ENCODE results near the gene JUND. TPM values are rescaled to one million over a fixed set of nuclear protein-coding genes. Genes with fewer than 3 reads are reported as not detected.

Gene JUND
- total RNA-seq, 1 experiment from 2014 or later: 44.9 TPM

- CTCF ChIA-PET: no interaction called here
- no peak for TF ChIP-seq CTCF (IDR thresholded peaks at IDR 0.05; ENCODE audit: unreplicated experiment)
Observed at GRCh38 chr19:18264137-18264854, 17.1 kb downstream of the JUND start.

GRCh38 chr19:18263324-18264136 lies 17.9 kb downstream of the JUND start:
- no TSS peak for BruUV-seq (replicated peaks)

More at GRCh38 chr19:18264137-18264854, 17.1 kb downstream of the JUND start:
- H3K4me1 Mint-ChIP-seq (ENCODE audit: low read depth, unreplicated experiment): no peaks in the 10 kb centered on the region
- no peak overlapping the region for H3K4me3 Mint-ChIP-seq (ENCODE audit: low read depth, unreplicated experiment)
- no peak overlapping the region for H3K27ac Mint-ChIP-seq (ENCODE audit: unreplicated experiment)
- intact Hi-C loops (cut with micrococcal nuclease; ENCODE audit: unreplicated experiment): no loop called here
- no peak for DNase-seq
- no peaks in the 10 kb centered on the region for H3K9me3 Mint-ChIP-seq (ENCODE audit: low read depth, unreplicated experiment)
- peaks cover 5% of the 10 kb centered on the region for H3K36me3 Mint-ChIP-seq (ENCODE audit: insufficient read depth, unreplicated experiment)
- H3K27me3 Mint-ChIP-seq (ENCODE audit: unreplicated experiment): no peaks in the 10 kb centered on the region
- no TSS peak for BruUV-seq (replicated peaks)

GRCh38 chr19:18262917-18263316 lies 18.5 kb downstream of the JUND start:
- H3K36me3 Mint-ChIP-seq (ENCODE audit: insufficient read depth, unreplicated experiment): peaks cover 5% of the 10 kb centered on the region
- no peaks in the 10 kb centered on the region for H3K27me3 Mint-ChIP-seq (ENCODE audit: unreplicated experiment)
- BruUV-seq (replicated peaks): no TSS peak
- H3K4me1 Mint-ChIP-seq (ENCODE audit: low read depth, unreplicated experiment): no peaks in the 10 kb centered on the region
- H3K27ac Mint-ChIP-seq (ENCODE audit: unreplicated experiment): no peak overlapping the region
- intact Hi-C loops (cut with micrococcal nuclease; ENCODE audit: unreplicated experiment): no loop called here
- no peak overlapping the region for H3K4me3 Mint-ChIP-seq (ENCODE audit: low read depth, unreplicated experiment)
- no peaks in the 10 kb centered on the region for H3K9me3 Mint-ChIP-seq (ENCODE audit: low read depth, unreplicated experiment)
- no peak for DNase-seq
- TF ChIP-seq CTCF (IDR thresholded peaks at IDR 0.05; ENCODE audit: unreplicated experiment): no peak
- CTCF ChIA-PET: no interaction called here

More at GRCh38 chr19:18263324-18264136, 17.9 kb downstream of the JUND start:
- intact Hi-C loops (cut with micrococcal nuclease; ENCODE audit: unreplicated experiment): no loop called here
- no peak for DNase-seq
- Mint-ChIP-seq H3K4me3 (ENCODE audit: low read depth, unreplicated experiment) (no peak overlapping the region), H3K27me3 (ENCODE audit: unreplicated experiment) (no peaks in the 10 kb centered on the region), H3K27ac (ENCODE audit: unreplicated experiment) (no peak overlapping the region), H3K4me1 (ENCODE audit: low read depth, unreplicated experiment) (no peaks in the 10 kb centered on the region), H3K36me3 (ENCODE audit: insufficient read depth, unreplicated experiment) (peaks cover 5% of the 10 kb centered on the region), H3K9me3 (ENCODE audit: low read depth, unreplicated experiment) (no peaks in the 10 kb centered on the region)
- no peak for TF ChIP-seq CTCF (IDR thresholded peaks at IDR 0.05; ENCODE audit: unreplicated experiment)
- CTCF ChIA-PET: no interaction called here

GRCh38 chr19:18262144-18262543 lies 19.3 kb downstream of the JUND start:
- Mint-ChIP-seq H3K4me3 (ENCODE audit: low read depth, unreplicated experiment) (no peak overlapping the region), H3K27me3 (ENCODE audit: unreplicated experiment) (no peaks in the 10 kb centered on the region), H3K4me1 (ENCODE audit: low read depth, unreplicated experiment) (no peaks in the 10 kb centered on the region), H3K36me3 (ENCODE audit: insufficient read depth, unreplicated experiment) (peaks cover 5% of the 10 kb centered on the region), H3K27ac (ENCODE audit: unreplicated experiment) (no peak overlapping the region), H3K9me3 (ENCODE audit: low read depth, unreplicated experiment) (no peaks in the 10 kb centered on the region)
- intact Hi-C loops (cut with micrococcal nuclease; ENCODE audit: unreplicated experiment): no loop called here
- CTCF ChIA-PET: no interaction called here
- BruUV-seq (replicated peaks): no TSS peak
- no peak for DNase-seq
- no peak for TF ChIP-seq CTCF (IDR thresholded peaks at IDR 0.05; ENCODE audit: unreplicated experiment)

Measured in Calu3 (cell line).